ENCODE results near the gene TMEM255A.
A peak's percentile ranks its signal among the peaks of the same experiment; 100 is the strongest.

The TMEM255A gene

DNA sequence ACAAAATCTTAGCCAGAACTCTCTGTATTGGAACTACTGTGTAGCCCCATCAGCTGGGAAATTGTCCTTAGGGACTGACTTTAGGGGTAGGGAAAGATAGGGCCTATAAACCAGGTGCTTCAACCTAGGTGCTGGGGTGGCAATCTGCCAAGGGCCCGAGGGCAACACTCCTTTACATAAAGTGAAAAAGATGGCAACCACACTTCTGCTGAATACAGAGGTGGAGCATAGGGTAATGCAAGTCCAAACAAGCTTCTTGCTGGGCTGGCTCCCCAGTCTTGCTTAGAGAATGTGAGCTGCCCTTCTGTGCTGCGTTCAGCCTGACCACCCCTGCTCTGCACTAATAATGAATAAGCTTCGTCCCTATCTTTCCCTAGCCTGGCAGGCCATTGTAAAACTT is 50.9 kb downstream of the TMEM255A start:
- ATAC-seq = no peak
- no peaks in the 10 kb centered on the region for H3K27me3 Mint-ChIP-seq
- H3K4me1 Mint-ChIP-seq = peaks cover 9% of the 10 kb centered on the region

GRCh38 chrX:120253784-120254183 is 57.5 kb downstream of the TMEM255A start:
- ATAC-seq = no peak
- peaks cover 12% of the 10 kb centered on the region for H3K36me3 Mint-ChIP-seq
- no peak overlapping the region for H3K4me3 Mint-ChIP-seq
- H3K9me3 Mint-ChIP-seq = no peaks in the 10 kb centered on the region
- H3K27ac Mint-ChIP-seq = no peak overlapping the region
- H3K4me1 Mint-ChIP-seq = no peaks in the 10 kb centered on the region
- no peaks in the 10 kb centered on the region for H3K27me3 Mint-ChIP-seq

More for the DNA sequence above, 50.9 kb downstream of the TMEM255A start:
- Mint-ChIP-seq H3K36me3 (no peaks in the 10 kb centered on the region), H3K27ac (no peak overlapping the region), H3K4me3 (no peak overlapping the region), H3K9me3 (no peaks in the 10 kb centered on the region)

DNA sequence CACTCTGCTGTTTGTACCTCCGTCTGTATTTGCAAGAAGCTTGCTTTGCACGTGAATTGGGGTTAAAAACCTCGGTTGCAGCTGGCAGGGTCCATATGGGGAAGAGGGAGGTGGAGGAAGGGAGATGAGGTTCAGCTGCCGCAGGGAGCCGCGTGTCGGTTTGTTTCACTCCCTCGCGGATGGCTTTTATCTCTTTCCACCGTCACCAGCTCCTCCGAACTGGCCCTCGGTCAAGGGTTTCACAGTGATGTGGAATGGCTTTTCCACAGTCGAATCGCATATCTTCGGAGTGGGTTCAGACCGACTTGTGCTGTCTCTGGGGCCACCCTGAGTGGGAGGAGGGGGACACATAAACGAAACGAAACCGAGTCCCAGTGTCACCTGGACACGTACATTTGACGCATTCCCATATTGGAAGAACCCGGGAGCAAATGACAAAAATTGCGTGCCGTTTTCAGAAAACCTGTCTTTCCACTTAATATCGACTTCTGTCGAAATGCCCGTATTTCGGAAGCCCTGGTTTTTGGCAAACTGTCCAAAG is 59.7 kb downstream of the TMEM255A start:
- H3K4me3 Mint-ChIP-seq = peak overlapping the region; percentile 95
- no peaks in the 10 kb centered on the region for H3K9me3 Mint-ChIP-seq
- H3K27me3 Mint-ChIP-seq = no peaks in the 10 kb centered on the region
- peak overlapping the region; percentile 97 for H3K27ac Mint-ChIP-seq
- peaks cover 12% of the 10 kb centered on the region for H3K36me3 Mint-ChIP-seq
- no peak for ATAC-seq
- no peaks in the 10 kb centered on the region for H3K4me1 Mint-ChIP-seq

GRCh38 chrX:120250522-120251271 is 60.6 kb downstream of the TMEM255A start, which contains the start of gene ZBTB33:
Gene ZBTB33, plus strand, starts transcription at chrX:120250812. Its CDS starts 2,604 bp downstream, at chrX:120253416.
- peaks cover 12% of the 10 kb centered on the region for H3K36me3 Mint-ChIP-seq
- ATAC-seq = peak; percentile 100
- H3K9me3 Mint-ChIP-seq = no peaks in the 10 kb centered on the region
- peak within 1 kb of the TSS; percentile 95 for H3K4me3 Mint-ChIP-seq
- peak within 1 kb of the TSS; percentile 97 for H3K27ac Mint-ChIP-seq
- H3K4me1 Mint-ChIP-seq = no peaks in the 10 kb centered on the region
- H3K27me3 Mint-ChIP-seq = no peaks in the 10 kb centered on the region

GRCh38 chrX:120244735-120245498 is 66.3 kb downstream of the TMEM255A start:
- Mint-ChIP-seq H3K9me3 (no peaks in the 10 kb centered on the region), H3K27me3 (no peaks in the 10 kb centered on the region), H3K36me3 (no peaks in the 10 kb centered on the region), H3K4me3 (peak overlapping the region; percentile 95), H3K27ac (peak overlapping the region; percentile 90), H3K4me1 (peaks cover 8% of the 10 kb centered on the region)
- ATAC-seq = peak; percentile 87

DNA sequence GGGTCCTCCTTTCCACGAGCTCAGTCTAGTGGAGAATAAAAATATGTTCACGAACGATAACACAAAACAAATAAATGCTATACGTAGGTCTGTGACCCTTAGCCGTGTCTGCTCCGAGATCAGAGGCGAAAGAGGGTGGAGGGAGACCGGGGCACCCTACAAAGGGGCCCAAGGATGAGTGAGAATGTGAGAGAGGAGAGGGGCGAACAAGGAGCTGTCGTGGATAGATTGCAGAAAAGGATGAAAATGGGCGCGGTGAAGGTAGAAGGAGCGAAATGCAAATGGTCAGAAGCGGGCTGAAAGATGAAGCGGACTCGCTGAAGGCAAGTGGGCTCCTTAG is 66.9 kb downstream of the TMEM255A start:
- H3K27ac Mint-ChIP-seq = peak overlapping the region; percentile 90

GRCh38 chrX:120242813-120243212 is 68.4 kb downstream of the TMEM255A start:
- Mint-ChIP-seq H3K4me1 (peaks cover 8% of the 10 kb centered on the region), H3K36me3 (peaks cover 12% of the 10 kb centered on the region), H3K27me3 (no peaks in the 10 kb centered on the region), H3K27ac (no peak overlapping the region), H3K4me3 (no peak overlapping the region), H3K9me3 (no peaks in the 10 kb centered on the region)
- no peak for ATAC-seq

More for the DNA sequence above, 66.9 kb downstream of the TMEM255A start:
- no peak for ATAC-seq
- Mint-ChIP-seq H3K4me3 (peak overlapping the region; percentile 95), H3K4me1 (peaks cover 8% of the 10 kb centered on the region), H3K9me3 (no peaks in the 10 kb centered on the region), H3K36me3 (peaks cover under 1% of the 10 kb centered on the region), H3K27me3 (no peaks in the 10 kb centered on the region)

DNA sequence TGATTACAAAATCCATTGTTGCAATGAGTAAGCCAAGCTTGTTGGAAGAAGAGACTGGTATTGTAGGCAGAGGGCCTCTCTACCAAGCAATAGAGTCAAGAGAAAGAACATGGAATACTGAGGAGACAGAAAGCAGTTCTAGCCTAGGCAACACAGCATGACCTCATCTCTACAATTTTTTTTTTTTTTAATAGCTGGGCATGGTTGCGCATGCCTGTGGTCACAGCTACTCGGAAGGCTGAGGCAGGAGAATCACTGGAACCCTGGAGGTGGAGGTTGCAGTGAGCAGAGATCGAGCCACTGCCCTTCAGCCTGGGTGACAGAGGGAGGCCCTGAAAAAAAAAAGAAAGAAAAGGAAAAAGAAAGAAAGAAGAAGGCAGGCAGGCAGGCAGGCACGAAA is 72.3 kb downstream of the TMEM255A start:
- ATAC-seq = no peak
- H3K4me1 Mint-ChIP-seq = peaks cover 3% of the 10 kb centered on the region
- H3K9me3 Mint-ChIP-seq = no peaks in the 10 kb centered on the region
- H3K27me3 Mint-ChIP-seq = no peaks in the 10 kb centered on the region
- no peak overlapping the region for H3K27ac Mint-ChIP-seq
- peaks cover 12% of the 10 kb centered on the region for H3K36me3 Mint-ChIP-seq
- H3K4me3 Mint-ChIP-seq = no peak overlapping the region

DNA sequence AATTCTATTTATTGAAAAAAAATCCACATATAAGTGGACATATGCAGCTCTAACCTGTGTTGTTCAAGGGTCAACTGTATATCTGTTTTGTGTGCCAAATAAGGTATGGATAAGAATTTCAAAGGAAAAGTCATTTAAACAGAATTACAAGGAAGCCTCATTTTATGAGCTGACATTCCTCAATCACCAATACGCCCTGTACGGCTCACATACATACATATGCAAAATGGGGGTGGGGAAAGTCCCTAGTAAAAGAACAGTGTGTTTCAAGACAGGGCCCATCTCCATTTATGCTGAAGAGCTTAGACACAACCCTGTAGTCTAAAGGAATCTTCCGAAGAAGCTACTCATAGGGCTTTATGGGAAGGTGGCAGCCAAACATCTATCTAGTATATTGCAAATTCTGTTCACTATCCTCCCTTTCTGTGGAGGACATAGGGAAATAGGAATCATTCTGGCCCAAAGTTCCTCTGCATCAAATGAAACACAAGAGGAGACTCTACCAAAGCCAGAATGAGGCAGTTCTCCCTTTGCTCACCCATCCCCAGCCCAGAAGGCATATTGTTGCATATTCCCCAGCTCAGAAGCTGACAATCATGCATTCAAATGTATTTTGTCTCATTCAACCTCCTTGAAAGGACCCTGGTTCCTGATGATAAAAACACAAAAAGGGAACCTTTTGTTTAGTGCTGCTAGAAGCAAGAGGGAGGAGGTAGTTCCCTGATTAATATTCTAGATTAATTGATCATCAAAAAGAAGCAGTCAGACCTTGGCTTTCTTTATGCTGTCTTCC is 74.4 kb downstream of the TMEM255A start:
- Mint-ChIP-seq H3K4me1 (no peaks in the 10 kb centered on the region), H3K27me3 (no peaks in the 10 kb centered on the region), H3K27ac (no peak overlapping the region), H3K9me3 (no peaks in the 10 kb centered on the region), H3K36me3 (peaks cover 12% of the 10 kb centered on the region), H3K4me3 (no peak overlapping the region)
- ATAC-seq = no peak

DNA sequence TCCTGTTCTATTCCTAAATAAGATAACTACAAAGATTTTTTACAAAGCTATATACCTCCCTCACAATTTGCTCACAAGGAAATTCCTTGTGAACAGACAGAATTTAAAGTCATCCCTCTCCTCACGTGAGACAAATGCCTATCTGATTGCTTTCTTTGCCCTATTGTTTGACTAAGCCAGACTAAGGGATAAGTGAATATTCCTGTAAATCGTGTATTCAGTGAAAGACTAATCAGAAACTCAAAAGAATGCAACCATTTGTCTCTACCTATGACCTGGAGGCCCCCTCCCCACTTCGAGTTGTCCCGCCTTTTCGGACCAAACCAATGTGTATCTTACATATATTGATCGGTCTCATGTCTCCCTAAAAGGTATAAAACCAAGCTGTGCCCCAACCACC is 76.0 kb downstream of the TMEM255A start:
- Mint-ChIP-seq H3K9me3 (no peaks in the 10 kb centered on the region), H3K4me1 (no peaks in the 10 kb centered on the region), H3K27ac (no peak overlapping the region), H3K4me3 (no peak overlapping the region), H3K27me3 (no peaks in the 10 kb centered on the region), H3K36me3 (peaks cover 12% of the 10 kb centered on the region)
- ATAC-seq = no peak

DNA sequence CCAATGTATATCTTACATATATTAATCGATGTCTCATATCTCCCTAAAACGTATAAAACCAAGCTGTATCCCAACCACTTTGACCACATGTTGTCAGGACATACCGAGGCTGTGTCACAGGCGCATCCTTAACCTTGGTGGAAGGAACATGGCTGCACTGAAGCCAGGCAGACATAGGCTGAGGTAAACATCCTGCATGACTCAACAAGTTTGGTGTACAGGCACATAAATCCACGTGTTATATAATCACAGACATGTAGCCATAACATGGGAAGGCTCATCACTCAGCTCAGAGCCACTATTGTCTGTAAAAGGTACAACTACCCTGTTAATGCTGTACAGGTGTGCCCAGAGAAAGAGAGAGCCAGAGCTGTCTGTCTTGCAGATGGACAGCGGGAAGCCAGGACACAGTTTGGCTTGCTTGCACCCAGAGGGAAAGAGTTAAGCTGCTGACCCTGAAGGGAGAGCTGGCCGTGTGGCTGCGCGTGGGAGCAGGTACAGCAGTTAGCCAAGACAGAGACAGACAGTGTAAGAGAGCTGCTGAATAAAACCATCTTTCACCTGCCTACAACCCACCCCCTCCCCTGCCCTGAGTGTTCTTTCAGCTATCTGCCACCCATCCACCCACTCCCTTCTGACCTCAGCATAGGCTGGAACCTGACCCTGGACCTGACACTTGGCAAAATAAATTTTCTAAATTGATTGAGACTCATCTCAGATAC is 82.9 kb downstream of the TMEM255A start:
- no peaks in the 10 kb centered on the region for H3K9me3 Mint-ChIP-seq
- H3K4me3 Mint-ChIP-seq = no peak overlapping the region
- H3K4me1 Mint-ChIP-seq = no peaks in the 10 kb centered on the region
- H3K27me3 Mint-ChIP-seq = no peaks in the 10 kb centered on the region
- no peak for ATAC-seq
- no peak overlapping the region for H3K27ac Mint-ChIP-seq
- H3K36me3 Mint-ChIP-seq = peaks cover 5% of the 10 kb centered on the region

GRCh38 chrX:120224388-120224787 is 86.9 kb downstream of the TMEM255A start:
- ATAC-seq = no peak
- no peaks in the 10 kb centered on the region for H3K9me3 Mint-ChIP-seq
- H3K36me3 Mint-ChIP-seq = peaks cover 12% of the 10 kb centered on the region
- H3K4me1 Mint-ChIP-seq = no peaks in the 10 kb centered on the region
- H3K27me3 Mint-ChIP-seq = no peaks in the 10 kb centered on the region
- no peak overlapping the region for H3K27ac Mint-ChIP-seq
- no peak overlapping the region for H3K4me3 Mint-ChIP-seq

GRCh38 chrX:120223374-120223773 is 87.9 kb downstream of the TMEM255A start:
- Mint-ChIP-seq H3K36me3 (peaks cover 11% of the 10 kb centered on the region), H3K4me3 (no peak overlapping the region), H3K4me1 (no peaks in the 10 kb centered on the region), H3K9me3 (no peaks in the 10 kb centered on the region), H3K27me3 (no peaks in the 10 kb centered on the region), H3K27ac (no peak overlapping the region)
- ATAC-seq = no peak

DNA sequence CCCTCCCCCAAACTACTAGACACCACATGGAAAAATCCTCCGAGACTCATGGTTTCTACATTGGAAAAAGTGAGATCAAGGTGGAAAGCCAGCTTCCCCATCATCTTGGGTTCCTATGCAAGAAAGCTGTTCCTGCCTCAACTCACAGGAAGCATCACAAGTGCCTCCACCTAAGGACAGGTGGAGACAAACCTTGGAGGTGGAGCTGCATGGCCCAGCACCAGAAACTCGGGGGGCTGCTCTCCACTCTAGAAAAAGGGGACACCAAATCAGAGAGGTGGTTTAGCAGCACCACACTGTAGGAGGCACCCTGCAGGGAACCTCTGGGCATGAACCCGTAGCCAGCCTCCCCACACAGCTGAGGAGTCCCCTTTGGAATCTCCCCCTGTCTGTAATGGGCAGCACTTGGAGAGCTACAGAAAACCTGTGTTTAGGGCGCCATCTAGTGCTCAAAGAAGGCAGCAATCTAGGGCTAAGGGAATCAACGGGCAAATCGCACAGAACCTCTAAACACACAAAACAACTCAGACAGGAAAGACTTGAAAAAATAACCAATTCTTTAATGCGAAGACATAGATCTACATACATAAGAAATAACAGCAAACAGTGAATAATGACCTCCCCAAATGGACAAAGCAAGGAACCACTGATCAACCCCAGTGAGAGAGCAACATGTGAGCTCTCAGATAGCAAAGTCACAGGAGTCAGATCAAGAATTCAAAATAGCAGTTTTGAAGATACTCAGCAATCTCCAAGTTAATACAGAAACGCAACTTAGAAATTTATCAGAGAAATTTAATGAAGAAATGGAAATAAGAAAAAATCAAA is 97.6 kb downstream of the TMEM255A start:
- no peak overlapping the region for H3K27ac Mint-ChIP-seq
- H3K9me3 Mint-ChIP-seq = no peaks in the 10 kb centered on the region
- no peaks in the 10 kb centered on the region for H3K36me3 Mint-ChIP-seq
- peaks cover 10% of the 10 kb centered on the region for H3K4me1 Mint-ChIP-seq
- no peak for ATAC-seq
- no peak overlapping the region for H3K4me3 Mint-ChIP-seq
- no peaks in the 10 kb centered on the region for H3K27me3 Mint-ChIP-seq
